Nephron progenitor cell (in vitro differentiated cells): ENCODE results near the gene SERPINA4.
"Not testable (repeated sequence)": the region's sequence is repeated elsewhere in the genome, so short reads cannot be mapped to it uniquely, and the experiment has no call there.

Source experiments
- DNase-seq: peaks from one replicate; pipeline ENCODE4 v3.0.0; 2021
- H3K27ac Mint-ChIP-seq: 2 replicates; pipeline ENCODE4 v1.8.0; 2021; ENCODE audit warnings: mild to moderate bottlenecking, moderate library complexity, mixed read lengths
- H3K27me3 Mint-ChIP-seq: 2 replicates; pipeline ENCODE4 v1.8.0; 2021; ENCODE audit warnings: mild to moderate bottlenecking, low read depth, mixed read lengths; ENCODE audit not compliant: poor library complexity
- H3K36me3 Mint-ChIP-seq: 2 replicates; pipeline ENCODE4 v1.8.0; 2021; ENCODE audit warnings: low read depth, mixed read lengths
- H3K4me1 Mint-ChIP-seq: 2 replicates; pipeline ENCODE4 v1.8.0; 2021; ENCODE audit warnings: mixed read lengths
- H3K4me3 Mint-ChIP-seq: 2 replicates; pipeline ENCODE4 v1.8.0; 2021; ENCODE audit warnings: mild to moderate bottlenecking, moderate library complexity, mixed read lengths
- H3K9me3 Mint-ChIP-seq: 2 replicates; pipeline ENCODE4 v1.8.0; 2021; ENCODE audit warnings: mild to moderate bottlenecking, moderate library complexity, mixed read lengths
- TF ChIP-seq, protein P1 (sequence below): fragments of 200-600 bp; sonication (generic); IDR thresholded peaks from 2 replicates; pipeline ENCODE4 v1.5.0; 2021; ENCODE audit warnings: antibody characterized with exemption

The SERPINA4 gene

GRCh38 chr14:94571950-94572349 lies 10.7 kb downstream of the SERPINA4 start:
- Mint-ChIP-seq H3K9me3 (no peaks in the 10 kb centered on the region), H3K4me3 (no peak overlapping the region), H3K4me1 (peaks cover 38% of the 10 kb centered on the region), H3K36me3 (no peaks in the 10 kb centered on the region), H3K27me3 (peaks cover 16% of the 10 kb centered on the region), H3K27ac (no peak overlapping the region)
- DNase-seq = no peak
- TF ChIP-seq, protein P1, sequence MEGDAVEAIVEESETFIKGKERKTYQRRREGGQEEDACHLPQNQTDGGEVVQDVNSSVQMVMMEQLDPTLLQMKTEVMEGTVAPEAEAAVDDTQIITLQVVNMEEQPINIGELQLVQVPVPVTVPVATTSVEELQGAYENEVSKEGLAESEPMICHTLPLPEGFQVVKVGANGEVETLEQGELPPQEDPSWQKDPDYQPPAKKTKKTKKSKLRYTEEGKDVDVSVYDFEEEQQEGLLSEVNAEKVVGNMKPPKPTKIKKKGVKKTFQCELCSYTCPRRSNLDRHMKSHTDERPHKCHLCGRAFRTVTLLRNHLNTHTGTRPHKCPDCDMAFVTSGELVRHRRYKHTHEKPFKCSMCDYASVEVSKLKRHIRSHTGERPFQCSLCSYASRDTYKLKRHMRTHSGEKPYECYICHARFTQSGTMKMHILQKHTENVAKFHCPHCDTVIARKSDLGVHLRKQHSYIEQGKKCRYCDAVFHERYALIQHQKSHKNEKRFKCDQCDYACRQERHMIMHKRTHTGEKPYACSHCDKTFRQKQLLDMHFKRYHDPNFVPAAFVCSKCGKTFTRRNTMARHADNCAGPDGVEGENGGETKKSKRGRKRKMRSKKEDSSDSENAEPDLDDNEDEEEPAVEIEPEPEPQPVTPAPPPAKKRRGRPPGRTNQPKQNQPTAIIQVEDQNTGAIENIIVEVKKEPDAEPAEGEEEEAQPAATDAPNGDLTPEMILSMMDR = no peak

- TF ChIP-seq, protein P1 = no peak
- no peaks in the 10 kb centered on the region for H3K9me3 Mint-ChIP-seq
- peaks cover 9% of the 10 kb centered on the region for H3K27me3 Mint-ChIP-seq
- H3K4me1 Mint-ChIP-seq = peaks cover 38% of the 10 kb centered on the region
- H3K4me3 Mint-ChIP-seq = no peak overlapping the region
- DNase-seq = no peak
- no peaks in the 10 kb centered on the region for H3K36me3 Mint-ChIP-seq
- H3K27ac Mint-ChIP-seq = peak overlapping the region; percentile 91
These were observed 11.5 kb downstream of the SERPINA4 start for GRCh38 chr14:94572637-94573303.

DNA sequence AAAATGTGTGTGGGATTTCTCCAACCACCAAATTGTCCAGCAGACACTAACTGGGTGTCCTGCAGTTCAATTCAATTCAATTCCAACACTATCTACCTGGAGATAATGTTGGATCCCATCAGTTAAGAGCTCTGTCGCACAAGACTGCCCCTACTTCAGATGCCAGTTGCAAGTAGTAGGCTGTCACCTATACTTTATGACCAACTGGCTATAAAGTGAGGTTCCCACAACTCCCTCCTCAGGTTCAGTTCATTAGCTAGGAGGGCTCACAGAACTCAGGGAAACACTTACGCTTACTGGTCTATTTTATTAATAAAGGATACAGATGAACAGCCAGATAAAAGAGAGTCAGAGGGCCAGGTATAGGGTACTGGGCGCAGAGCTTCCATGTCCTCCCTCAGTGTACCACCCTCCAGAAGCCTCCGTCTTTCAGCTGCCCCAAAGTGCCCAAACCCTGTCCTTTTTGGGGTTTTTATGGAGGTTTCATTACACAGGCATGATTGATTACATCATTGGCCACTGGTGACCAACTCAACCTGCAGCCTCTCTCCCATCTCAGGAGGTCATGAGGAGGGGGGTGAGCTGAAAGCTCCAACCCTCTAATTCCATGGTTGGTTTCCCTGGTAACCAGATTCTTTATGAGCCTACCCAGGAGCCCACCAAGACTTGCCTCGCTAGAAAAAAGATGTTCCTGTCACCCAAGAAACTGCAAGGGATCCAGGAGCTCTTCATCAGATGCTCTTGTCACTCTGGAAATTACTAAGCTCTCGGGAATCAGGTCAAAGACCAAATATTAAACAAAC lies 12.4 kb downstream of the SERPINA4 start:
- Mint-ChIP-seq H3K4me1 (peaks cover 38% of the 10 kb centered on the region), H3K27ac (peak overlapping the region; percentile 93), H3K9me3 (peaks cover 4% of the 10 kb centered on the region), H3K36me3 (no peaks in the 10 kb centered on the region), H3K4me3 (peak overlapping the region; percentile 33), H3K27me3 (peaks cover 6% of the 10 kb centered on the region)
- no peak for DNase-seq
- TF ChIP-seq, protein P1 = no peak

DNA sequence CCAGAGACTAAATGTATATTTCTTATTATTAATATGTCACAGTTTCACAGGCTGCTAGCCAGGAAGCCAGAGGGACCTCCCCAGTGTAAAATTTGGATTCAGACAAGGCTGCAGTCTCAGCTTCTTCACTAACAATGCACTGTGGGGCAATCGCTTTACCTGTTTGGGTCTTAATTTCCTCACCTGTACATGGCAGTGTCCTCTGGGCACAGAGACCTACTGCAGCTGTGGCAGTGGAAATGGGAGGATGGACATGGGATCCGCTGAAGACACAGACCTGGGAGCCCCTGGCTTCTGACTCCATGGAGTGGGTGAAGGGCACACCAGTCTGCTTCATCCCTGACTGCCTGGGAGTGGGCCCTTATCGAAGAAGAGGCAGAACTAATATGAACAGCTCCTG lies 13.1 kb downstream of the SERPINA4 start:
- no peak overlapping the region for H3K27ac Mint-ChIP-seq
- H3K9me3 Mint-ChIP-seq = peaks cover 7% of the 10 kb centered on the region
- H3K36me3 Mint-ChIP-seq = no peaks in the 10 kb centered on the region
- TF ChIP-seq, protein P1 = no peak
- H3K4me3 Mint-ChIP-seq = no peak overlapping the region
- peaks cover 4% of the 10 kb centered on the region for H3K27me3 Mint-ChIP-seq
- peaks cover 38% of the 10 kb centered on the region for H3K4me1 Mint-ChIP-seq
- DNase-seq = no peak

GRCh38 chr14:94575730-94576585 lies 14.7 kb downstream of the SERPINA4 start:
- DNase-seq = no peak
- Mint-ChIP-seq H3K27me3 (peaks cover 7% of the 10 kb centered on the region), H3K27ac (no peak overlapping the region), H3K4me1 (peaks cover 38% of the 10 kb centered on the region), H3K36me3 (no peaks in the 10 kb centered on the region), H3K9me3 (peaks cover 7% of the 10 kb centered on the region), H3K4me3 (no peak overlapping the region)
- TF ChIP-seq, protein P1 = no peak

DNA sequence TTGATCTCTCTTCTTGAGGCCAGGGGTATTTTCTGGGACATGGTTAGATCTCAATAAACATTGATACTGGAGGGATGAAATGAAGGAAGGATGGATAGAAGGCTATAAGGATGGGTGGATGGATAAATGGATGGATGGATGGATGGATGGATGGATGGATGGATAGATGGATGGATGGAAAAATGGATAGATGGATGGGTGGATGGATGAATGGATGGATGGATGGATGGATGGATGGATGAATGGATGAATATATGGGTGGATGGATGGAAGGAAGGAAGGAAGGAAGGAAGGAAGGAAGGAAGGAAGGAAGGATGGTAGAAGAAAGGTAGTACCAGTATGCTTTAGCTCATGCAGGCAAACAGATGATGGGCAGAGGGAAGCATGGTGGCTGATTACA lies 16.2 kb downstream of the SERPINA4 start:
- not testable (repeated sequence) for DNase-seq, H3K36me3 Mint-ChIP-seq, H3K9me3 Mint-ChIP-seq, H3K27me3 Mint-ChIP-seq, H3K4me3 Mint-ChIP-seq, H3K27ac Mint-ChIP-seq
- peaks cover 37% of the 10 kb centered on the region for H3K4me1 Mint-ChIP-seq
